SK-N-SH (cell line): Measurements from ENCODE around the gene STAM2. TPM values are rescaled to one million over a fixed set of nuclear protein-coding genes. Genes with fewer than 3 reads are reported as not detected.
A peak's percentile ranks its signal among the peaks of the same experiment; 100 is the strongest.

Source experiments
- CTCF ChIA-PET: fragments of 300-600, 350-600 bp; formaldehyde crosslinking; extraction: SDS; loops from one replicate; lab custom pipeline; 2021; lab: Yijun Ruan, JAX
- POLR2A ChIA-PET: fragments of 350-600 bp; sonication (Branson Sonifier 250); formaldehyde crosslinking; extraction: SDS; loops from one replicate; lab custom pipeline; 2020; ENCODE audit warnings: antibody characterized with exemption, inconsistent platforms; lab: Yijun Ruan, JAX
- DNase-seq: peaks from one replicate; pipeline ENCODE4 v3.0.0; 2012
- H2AFZ ChIP-seq: fragments of 200-600 bp; sonication (generic); 2 replicates; pipeline ENCODE4 v1.8.1; 2016; ENCODE audit warnings: antibody characterized with exemption, mild to moderate bottlenecking, low read depth
- H3F3A ChIP-seq: fragments of 200-600 bp; sonication (generic); replicated peaks from 2 replicates; pipeline ENCODE3; 2016; ENCODE audit warnings: antibody characterized with exemption, mild to moderate bottlenecking; ENCODE audit not compliant: insufficient read depth
- H3K27ac ChIP-seq, 2 experiments: fragments of 200-500 bp in 1 of 2; fragments of 200-600 bp in 1 of 2; sonication (Bioruptor generic) in 1 of 2; sonication (generic), shearing (Covaris generic) in 1 of 2; 2 replicates each; pipeline versions ENCODE4 v1.5.1 to v1.6.1; 2014 to 2016; ENCODE audit warnings: low read depth in 2 of 2, inconsistent platforms in 1 of 2, low read length in 1 of 2, mild to moderate bottlenecking in 1 of 2, mixed read lengths in 1 of 2
- H3K27me3 ChIP-seq: fragments of 200-600 bp; sonication (generic), shearing (Covaris generic); 2 replicates; pipeline ENCODE4 v1.6.1; 2016; ENCODE audit warnings: mixed run types; ENCODE audit not compliant: insufficient read depth
- H3K36me3 ChIP-seq, 2 experiments: fragments of 200-500 bp in 1 of 2; fragments of 200-600 bp in 1 of 2; sonication (Bioruptor generic) in 1 of 2; sonication (generic) in 1 of 2; replicated peaks in 1 of 2; 2 replicates each; pipeline versions ENCODE3 to v1.5.1; 2014 to 2016; ENCODE audit warnings: low read length in 1 of 2, mild to moderate bottlenecking in 1 of 2; ENCODE audit not compliant: insufficient read depth in 2 of 2, control insufficient read depth in 1 of 2
- H3K4me1 ChIP-seq, 2 experiments: fragments of 200-500 bp in 1 of 2; fragments of 200-600 bp in 1 of 2; sonication (Bioruptor generic) in 1 of 2; sonication (generic), shearing (Covaris generic) in 1 of 2; 2 replicates each; pipeline versions ENCODE4 v1.5.1 to v1.6.1; 2014 to 2016; ENCODE audit warnings: low read depth in 1 of 2, low read length in 1 of 2, mixed run types in 1 of 2; ENCODE audit not compliant: insufficient read depth in 2 of 2, control insufficient read depth in 1 of 2
- H3K4me2 ChIP-seq: fragments of 200-600 bp; sonication (generic), shearing (Covaris generic); 2 replicates; pipeline ENCODE4 v1.6.1; 2017; ENCODE audit warnings: mixed run types
- H3K4me3 ChIP-seq, 2 experiments: fragments of 200-500 bp in 1 of 2; fragments of 200-600 bp in 1 of 2; sonication (Bioruptor generic) in 1 of 2; sonication (generic), shearing (Covaris generic) in 1 of 2; 2 replicates each; pipeline versions ENCODE4 v1.5.1 to v1.8.1; 2014 to 2016; ENCODE audit warnings: low read depth in 2 of 2, inconsistent platforms in 1 of 2, low read length in 1 of 2, mild to moderate bottlenecking in 1 of 2, mixed read lengths in 1 of 2, moderate library complexity in 1 of 2
- H3K79me2 ChIP-seq: fragments of 200-600 bp; sonication (generic); 2 replicates; pipeline ENCODE4 v1.8.1; 2017; ENCODE audit warnings: mild to moderate bottlenecking; ENCODE audit not compliant: insufficient read depth
- H3K9ac ChIP-seq: fragments of 200-600 bp; sonication (generic); 2 replicates; pipeline ENCODE4 v1.6.1; 2017; ENCODE audit warnings: mixed run types
- H3K9me2 ChIP-seq: fragments of 200-600 bp; sonication (generic); 2 replicates; pipeline ENCODE4 v1.6.1; 2017; ENCODE audit warnings: mixed run types
- H3K9me3 ChIP-seq: fragments of 200-600 bp; sonication (generic); 2 replicates; pipeline ENCODE4 v1.6.1; 2017; ENCODE audit warnings: mixed run types, mild to moderate bottlenecking, moderate library complexity
- H4K20me1 ChIP-seq: fragments of 200-600 bp; sonication (generic); 2 replicates; pipeline ENCODE4 v1.6.1; 2017; ENCODE audit warnings: mild to moderate bottlenecking, mixed run types; ENCODE audit not compliant: insufficient read depth
- ELF1 ChIP-seq: IDR thresholded peaks from 2 replicates; pipeline ENCODE4 v1.4.0; 2012
- EP300 ChIP-seq, 2 experiments: IDR thresholded peaks; 2 replicates each; pipeline versions ENCODE4 v1.4.0 to v1.6.1; 2012; ENCODE audit warnings: borderline replicate concordance in 1 of 2, low read depth in 1 of 2, low read length in 1 of 2
- FOXJ3 ChIP-seq: sonication (generic); formaldehyde crosslinking; IDR thresholded peaks from 2 replicates; pipeline ENCODE4 v1.5.1; 2020; ENCODE audit warnings: mild to moderate bottlenecking, missing genetic modification reagents
- FOXM1 ChIP-seq: IDR thresholded peaks from 2 replicates; pipeline ENCODE4 v1.4.0; 2012; ENCODE audit warnings: low read depth, mild to moderate bottlenecking
- NFIC ChIP-seq: IDR thresholded peaks from 2 replicates; pipeline ENCODE4 v1.4.0; 2012; ENCODE audit warnings: borderline replicate concordance
- NRF1 ChIP-seq: IDR thresholded peaks from 2 replicates; pipeline ENCODE4 v1.6.1; 2012; ENCODE audit warnings: low read depth, mild to moderate bottlenecking, low read length
- POLR2AphosphoS5 ChIP-seq: IDR thresholded peaks from 2 replicates; pipeline ENCODE4 v1.6.1; 2012; ENCODE audit warnings: low read depth, low read length
- RFX5 ChIP-seq: IDR thresholded peaks from 2 replicates; pipeline ENCODE4 v1.6.1; 2012; ENCODE audit warnings: mild to moderate bottlenecking, improper control_type of control experiment, low read length
- RXRA ChIP-seq: IDR thresholded peaks from 2 replicates; pipeline ENCODE4 v1.4.0; 2012; ENCODE audit warnings: low read depth, mild to moderate bottlenecking, borderline replicate concordance
- TEAD4 ChIP-seq: IDR thresholded peaks from 2 replicates; pipeline ENCODE4 v1.4.0; 2012; ENCODE audit warnings: mild to moderate bottlenecking, borderline replicate concordance; ENCODE audit not compliant: insufficient read depth
- WGBS: methylation state at CpG from one replicate; pipeline ENCODE4 v1.1.6; 2017; ENCODE audit warnings: low lambda C conversion rate; 5-methylcytosine and 5-hydroxymethylcytosine counted together
- polyA plus RNA-seq, 3 experiments: library from polyadenylated mRNA; depleted of rRNA; stranded (reverse); fragments of >200 nt; gene quantifications; 2 replicates each; pipeline ENCODE4 v1.2.3, GENCODE V29; 2012
- TF ChIP-seq, protein P1 (sequence below): fragments of 150-350 bp; IDR thresholded peaks from 2 replicates; pipeline ENCODE4 v1.6.1; 2017; ENCODE audit warnings: antibody characterized with exemption, low read length, low read depth, borderline replicate concordance
- TF ChIP-seq, protein P2 (sequence below): fragments of 200-600 bp; sonication (generic); IDR thresholded peaks from 2 replicates; pipeline ENCODE4 v1.6.1; 2017; ENCODE audit warnings: antibody characterized with exemption, mild to moderate bottlenecking, moderate library complexity
- TF ChIP-seq, protein P3 (sequence below): fragments of 150-350 bp; IDR thresholded peaks from 2 replicates; pipeline ENCODE4 v1.6.1; 2016; ENCODE audit warnings: mild to moderate bottlenecking, low read depth, low read length

The STAM2 gene
- polyA plus RNA-seq, 1 of the 3 experiments (the other 2 are of a cell fraction): 6.9 TPM

- TF ChIP-seq FOXM1 (no peak), RFX5 (no peak), TEAD4 (no peak), EP300 (IDR thresholded peaks at IDR 0.05; ENCODE audit: borderline replicate concordance in 1 of 2, low read depth in 1 of 2, low read length in 1 of 2) (no peak), RXRA (no peak)
- TF ChIP-seq, protein P1, sequence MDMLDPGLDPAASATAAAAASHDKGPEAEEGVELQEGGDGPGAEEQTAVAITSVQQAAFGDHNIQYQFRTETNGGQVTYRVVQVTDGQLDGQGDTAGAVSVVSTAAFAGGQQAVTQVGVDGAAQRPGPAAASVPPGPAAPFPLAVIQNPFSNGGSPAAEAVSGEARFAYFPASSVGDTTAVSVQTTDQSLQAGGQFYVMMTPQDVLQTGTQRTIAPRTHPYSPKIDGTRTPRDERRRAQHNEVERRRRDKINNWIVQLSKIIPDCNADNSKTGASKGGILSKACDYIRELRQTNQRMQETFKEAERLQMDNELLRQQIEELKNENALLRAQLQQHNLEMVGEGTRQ: peak; percentile 5; the same call in 1 of the 2 replicates
- no peak for DNase-seq
- POLR2A ChIA-PET: interaction anchor here (0.5 to 1.0 kb wide), 2 partner anchors 471 to 541 kb away, joined by 3 read pairs; partner anchors contain the start of gene PRPF40A
These were observed 651 bp upstream of the STAM2 start for GRCh38 chr2:152176113-152176714.

GRCh38 chr2:152175012-152175367, 573 bp downstream of the STAM2 start:
- peaks cover 50% of the 10 kb centered on the region for H3K79me2 ChIP-seq
- H3K9me3 ChIP-seq: no peaks in the 10 kb centered on the region
- no peaks in the 10 kb centered on the region for H3K9me2 ChIP-seq
- H3K4me3 ChIP-seq: peak overlapping the region; percentile 77 to 94
- peaks cover 0 to 6% of the 10 kb centered on the region in 2 experiments; a peak in 2 of 4 replicates for H3K4me1 ChIP-seq
- peaks cover 12% of the 10 kb centered on the region for H3F3A ChIP-seq
- H3K9ac ChIP-seq: peak overlapping the region; percentile 92
- no peaks in the 10 kb centered on the region for H3K27me3 ChIP-seq
- peak overlapping the region; percentile 75 for H3K4me2 ChIP-seq
- peak overlapping the region; percentile 92 for H2AFZ ChIP-seq
- under 1% methylated on average over 10 of the region's 10 CpGs for WGBS
- POLR2A ChIA-PET: no interaction called here
- DNase-seq: no peak
- no peak for TF ChIP-seq NRF1
- no peak for TF ChIP-seq FOXJ3 (CRISPR knock-in tag)
- TF ChIP-seq NFIC: no peak
- TF ChIP-seq, protein P2, sequence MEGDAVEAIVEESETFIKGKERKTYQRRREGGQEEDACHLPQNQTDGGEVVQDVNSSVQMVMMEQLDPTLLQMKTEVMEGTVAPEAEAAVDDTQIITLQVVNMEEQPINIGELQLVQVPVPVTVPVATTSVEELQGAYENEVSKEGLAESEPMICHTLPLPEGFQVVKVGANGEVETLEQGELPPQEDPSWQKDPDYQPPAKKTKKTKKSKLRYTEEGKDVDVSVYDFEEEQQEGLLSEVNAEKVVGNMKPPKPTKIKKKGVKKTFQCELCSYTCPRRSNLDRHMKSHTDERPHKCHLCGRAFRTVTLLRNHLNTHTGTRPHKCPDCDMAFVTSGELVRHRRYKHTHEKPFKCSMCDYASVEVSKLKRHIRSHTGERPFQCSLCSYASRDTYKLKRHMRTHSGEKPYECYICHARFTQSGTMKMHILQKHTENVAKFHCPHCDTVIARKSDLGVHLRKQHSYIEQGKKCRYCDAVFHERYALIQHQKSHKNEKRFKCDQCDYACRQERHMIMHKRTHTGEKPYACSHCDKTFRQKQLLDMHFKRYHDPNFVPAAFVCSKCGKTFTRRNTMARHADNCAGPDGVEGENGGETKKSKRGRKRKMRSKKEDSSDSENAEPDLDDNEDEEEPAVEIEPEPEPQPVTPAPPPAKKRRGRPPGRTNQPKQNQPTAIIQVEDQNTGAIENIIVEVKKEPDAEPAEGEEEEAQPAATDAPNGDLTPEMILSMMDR: no peak
- TF ChIP-seq ELF1: no peak
- TF ChIP-seq, protein P3, sequence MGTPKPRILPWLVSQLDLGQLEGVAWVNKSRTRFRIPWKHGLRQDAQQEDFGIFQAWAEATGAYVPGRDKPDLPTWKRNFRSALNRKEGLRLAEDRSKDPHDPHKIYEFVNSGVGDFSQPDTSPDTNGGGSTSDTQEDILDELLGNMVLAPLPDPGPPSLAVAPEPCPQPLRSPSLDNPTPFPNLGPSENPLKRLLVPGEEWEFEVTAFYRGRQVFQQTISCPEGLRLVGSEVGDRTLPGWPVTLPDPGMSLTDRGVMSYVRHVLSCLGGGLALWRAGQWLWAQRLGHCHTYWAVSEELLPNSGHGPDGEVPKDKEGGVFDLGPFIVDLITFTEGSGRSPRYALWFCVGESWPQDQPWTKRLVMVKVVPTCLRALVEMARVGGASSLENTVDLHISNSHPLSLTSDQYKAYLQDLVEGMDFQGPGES: no peak
- TF ChIP-seq POLR2AphosphoS5: no peak
- H3K36me3 ChIP-seq: no peaks in the 10 kb centered on the region
- H3K27ac ChIP-seq: peak overlapping the region; percentile 92 to 97
- CTCF ChIA-PET: interaction anchor here (0.8 to 5.0 kb wide), 17 partner anchors 9 to 686 kb away, joined by 3 to 44 read pairs (median 9); partner anchors contain the start of gene PRPF40A
- H4K20me1 ChIP-seq: peaks cover 13% of the 10 kb centered on the region

More at GRCh38 chr2:152176113-152176714, 651 bp upstream of the STAM2 start:
- H3K4me3 ChIP-seq: peak overlapping the region; percentile 77 to 94
- peak overlapping the region; percentile 92 for H3K9ac ChIP-seq
- no peaks in the 10 kb centered on the region for H3K27me3 ChIP-seq
- no peaks in the 10 kb centered on the region for H3K9me3 ChIP-seq
- H3K4me1 ChIP-seq: peaks cover 0 to 6% of the 10 kb centered on the region in 2 experiments; a peak in 2 of 4 replicates
- peak overlapping the region; percentile 98 for H2AFZ ChIP-seq
- H3K4me2 ChIP-seq: peak overlapping the region; percentile 75
- peaks cover 10% of the 10 kb centered on the region; the same call in 1 of the 2 replicates for H4K20me1 ChIP-seq
- peaks cover 12% of the 10 kb centered on the region for H3F3A ChIP-seq
- no peaks in the 10 kb centered on the region for H3K9me2 ChIP-seq
- H3K27ac ChIP-seq: peak overlapping the region; percentile 92 to 97
- no peaks in the 10 kb centered on the region for H3K36me3 ChIP-seq
- WGBS: 8% methylated on average over 29 of the region's 29 CpGs
- CTCF ChIA-PET: interaction anchor here (0.6 to 5.0 kb wide), 40 partner anchors 9 to 685 kb away, joined by 3 to 44 read pairs (median 4); partner anchors contain the start of gene PRPF40A
- H3K79me2 ChIP-seq: peaks cover 38% of the 10 kb centered on the region
